ENCODE results near the gene AKAP13. TPM values are rescaled to one million over a fixed set of nuclear protein-coding genes. Genes with fewer than 3 reads are reported as not detected.

Gene AKAP13
- total and polyA plus RNA-seq, 2 of the 13 experiments (the other 11 are each of a cell fraction or from before 2014, with no cell fraction given) = 6.7 to 27.1 TPM

DNA sequence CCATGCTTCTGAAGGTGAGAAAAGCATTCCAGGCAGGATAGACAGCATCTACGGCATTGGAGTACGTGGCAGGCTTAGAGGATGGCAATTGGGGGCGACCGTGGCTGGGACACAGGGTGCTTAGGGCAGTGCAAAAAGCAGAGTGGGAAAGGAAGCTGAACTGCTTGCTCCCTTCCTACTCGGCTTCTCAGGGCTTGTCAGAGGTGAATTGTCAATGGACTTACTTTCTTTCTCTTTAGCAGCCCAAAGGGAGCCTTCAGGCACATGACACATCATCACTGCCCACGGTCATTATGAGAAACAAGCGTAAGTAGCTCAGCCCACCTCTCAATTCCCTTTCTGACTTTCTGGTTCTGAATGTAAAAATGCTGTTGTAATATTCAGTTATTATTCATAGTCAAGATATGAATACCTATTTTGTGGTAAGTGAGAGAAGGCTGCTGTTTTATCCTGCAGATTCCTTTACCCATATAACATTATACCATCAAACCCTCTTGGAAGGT is 330.0 kb downstream of the AKAP13 start:
- Histone ChIP-seq H3K4me1 (ENCODE audit: insufficient read depth, low read length) (peaks cover 33% of the 10 kb centered on the region), H3K9me3 (ENCODE audit: low read length) (no peaks in the 10 kb centered on the region), H3K27ac (ENCODE audit: extremely low read length, insufficient read depth, low read length) (no peak overlapping the region), H3K79me2 (ENCODE audit: insufficient read depth, low read length) (no peaks in the 10 kb centered on the region), H4K20me1 (ENCODE audit: insufficient read depth, low read length) (no peaks in the 10 kb centered on the region), H2AFZ (ENCODE audit: low read length) (no peak overlapping the region), H3K36me3 (replicated peaks in 1 of 2; ENCODE audit: control insufficient read depth in 1 of 2, insufficient read depth in 2 of 2, low read length in 2 of 2) (peaks cover 0 to 15% of the 10 kb centered on the region in 2 experiments; a peak in 1 of 5 replicates), H3K4me2 (ENCODE audit: low read depth, low read length) (no peak overlapping the region), H3K4me3 (replicated peaks in 1 of 3; ENCODE audit: insufficient read depth in 1 of 3, low read depth in 2 of 3, low read length in 3 of 3) (no peak overlapping the region), H3K27me3 (ENCODE audit: control insufficient read depth in 1 of 2, insufficient read depth in 2 of 2, low read length in 2 of 2) (no peaks in the 10 kb centered on the region), H3K9ac (ENCODE audit: insufficient read depth, low read depth, low read length) (no peak overlapping the region)
- DNase-seq (ENCODE audit: low spot score) = no peak
- no peak for ATAC-seq
- in situ Hi-C loops (cut with HindIII; ENCODE audit: extremely low pct_ligation_motif_present, low pct_unique_long_range_greater_than_20kb) (loop anchor here (25.0 kb wide), 1 partner anchor 423 kb away; no protein-coding TSS in a partner anchor), intact Hi-C loops (cut with micrococcal nuclease; ENCODE audit: unreplicated experiment) (no loop called here)
- FAIRE-seq = no peak
- ChIA-PET POLR2A (no interaction called here), CTCF (ENCODE audit: low intra/inter-chr PET ratio, low total read pairs) (no interaction called here)
- no TSS peak for BruUV-seq (replicated peaks)
- 93% methylated on average over 7 of the region's 7 CpGs for WGBS (ENCODE audit: low lambda C conversion rate)
- TF ChIP-seq NFE2L2 (IDR thresholded peaks at IDR 0.05; ENCODE audit: low read length) = no peak
- no peak for TF ChIP-seq HCFC1 (IDR thresholded peaks at IDR 0.05; ENCODE audit: low read depth, low read length)
- TF ChIP-seq ZBTB7B (CRISPR knock-in tag; IDR thresholded peaks at IDR 0.05) = no peak
- no peak for TF ChIP-seq NR3C1 (CRISPR knock-in tag; IDR thresholded peaks at IDR 0.05)
- TF ChIP-seq SUZ12 (IDR thresholded peaks at IDR 0.05; ENCODE audit: low read depth, low read length) = no peak
- no peak for TF ChIP-seq GLI4 (CRISPR knock-in tag; IDR thresholded peaks at IDR 0.05; ENCODE audit: borderline replicate concordance)
- no peak for TF ChIP-seq GFI1 (CRISPR knock-in tag; IDR thresholded peaks at IDR 0.05; ENCODE audit: borderline replicate concordance)

- CTCF ChIA-PET (ENCODE audit: low intra/inter-chr PET ratio, low total read pairs) = no interaction called here
- Histone ChIP-seq H3K9me3 (ENCODE audit: low read length) (no peaks in the 10 kb centered on the region), H3K27me3 (ENCODE audit: control insufficient read depth in 1 of 2, insufficient read depth in 2 of 2, low read length in 2 of 2) (no peaks in the 10 kb centered on the region), H3K27ac (ENCODE audit: extremely low read length, insufficient read depth, low read length) (no peak overlapping the region), H2AFZ (ENCODE audit: low read length) (no peak overlapping the region), H3K4me3 (replicated peaks in 1 of 3; ENCODE audit: insufficient read depth in 1 of 3, low read depth in 2 of 3, low read length in 3 of 3) (no peak overlapping the region), H3K36me3 (replicated peaks in 1 of 2; ENCODE audit: control insufficient read depth in 1 of 2, insufficient read depth in 2 of 2, low read length in 2 of 2) (peaks cover 0 to 15% of the 10 kb centered on the region in 2 experiments; a peak in 2 of 5 replicates), H3K79me2 (ENCODE audit: insufficient read depth, low read length) (no peaks in the 10 kb centered on the region), H4K20me1 (ENCODE audit: insufficient read depth, low read length) (no peaks in the 10 kb centered on the region), H3K9ac (ENCODE audit: insufficient read depth, low read depth, low read length) (no peak overlapping the region), H3K4me1 (ENCODE audit: insufficient read depth, low read length) (peaks cover 25% of the 10 kb centered on the region), H3K4me2 (ENCODE audit: low read depth, low read length) (no peak overlapping the region)
- 100% methylated on average over 7 of the region's 7 CpGs for WGBS (ENCODE audit: low lambda C conversion rate)
- POLR2A ChIA-PET = no interaction called here
- intact Hi-C loops (cut with micrococcal nuclease; ENCODE audit: unreplicated experiment) = no loop called here
- FAIRE-seq (no peak), DNase-seq (ENCODE audit: low spot score) (no peak), ATAC-seq (no peak)
- BruUV-seq (replicated peaks) = no TSS peak
- TF ChIP-seq BRD4 (CRISPR knock-in tag; IDR thresholded peaks at IDR 0.05) (no peak), ZNF121 (CRISPR knock-in tag; IDR thresholded peaks at IDR 0.05) (peak; percentile 27; the same call in 1 of the 2 replicates)
- in situ Hi-C loops (cut with HindIII; ENCODE audit: extremely low pct_ligation_motif_present, low pct_unique_long_range_greater_than_20kb) = loop anchor here (25.0 kb wide), 1 partner anchor 424 kb away; no protein-coding TSS in a partner anchor
Observed at GRCh38 chr15:85711580-85712192, 331.3 kb downstream of the AKAP13 start.
